NCI-H510A treated with DMSO at 0.1 percent for 48 hours (cell line): ENCODE data around the gene SLC35G4.
A peak's percentile ranks its signal among the peaks of the same experiment; 100 is the strongest.
"Not testable (repeated sequence)": the region's sequence is repeated elsewhere in the genome, so short reads cannot be mapped to it uniquely, and the experiment has no call there.

Experiments
- DNase-seq: peaks from one replicate; lab custom pipeline; 2025; lab: John Stamatoyannopoulos, UW

The SLC35G4 gene

GRCh38 chr18:11614042-11614441, 4.6 kb downstream of the SLC35G4 start:
- DNase-seq, result not testable (repeated sequence)

- DNase-seq, result not testable (repeated sequence)
These were observed 5.6 kb downstream of the SLC35G4 start for GRCh38 chr18:11614981-11615380.

GRCh38 chr18:11647310-11647709, 37.9 kb downstream of the SLC35G4 start:
- DNase-seq, result not testable (repeated sequence)

GRCh38 chr18:11647804-11648203, 38.4 kb downstream of the SLC35G4 start:
- not testable (repeated sequence) for DNase-seq

- no peak for DNase-seq
These were observed 40.4 kb downstream of the SLC35G4 start for GRCh38 chr18:11649839-11650238.

- DNase-seq, result no peak
These were observed 42.5 kb downstream of the SLC35G4 start for GRCh38 chr18:11651899-11652298.

GRCh38 chr18:11653521-11653920, 44.1 kb downstream of the SLC35G4 start:
- DNase-seq, result no peak

GRCh38 chr18:11654736-11655605, 45.6 kb downstream of the SLC35G4 start:
- peak; percentile 35 for DNase-seq

GRCh38 chr18:11655606-11655932, 46.2 kb downstream of the SLC35G4 start:
- DNase-seq, result no peak

- DNase-seq, result no peak
These were observed 47.8 kb downstream of the SLC35G4 start for GRCh38 chr18:11657152-11657551.

- DNase-seq, result no peak
These were observed 48.2 kb downstream of the SLC35G4 start for GRCh38 chr18:11657554-11657953.

- DNase-seq, result no peak
These were observed 48.6 kb downstream of the SLC35G4 start for GRCh38 chr18:11658019-11658418.

GRCh38 chr18:11658989-11659388, 49.6 kb downstream of the SLC35G4 start:
- peak; percentile 47 for DNase-seq
